ENCODE measurements around the gene TBRG4. TPM values are rescaled to one million over a fixed set of nuclear protein-coding genes. Genes with fewer than 3 reads are reported as not detected.

The TBRG4 gene
- total and polyA plus RNA-seq, 2 donors from 2014 or later, result 45.7 to 67.8 TPM

DNA sequence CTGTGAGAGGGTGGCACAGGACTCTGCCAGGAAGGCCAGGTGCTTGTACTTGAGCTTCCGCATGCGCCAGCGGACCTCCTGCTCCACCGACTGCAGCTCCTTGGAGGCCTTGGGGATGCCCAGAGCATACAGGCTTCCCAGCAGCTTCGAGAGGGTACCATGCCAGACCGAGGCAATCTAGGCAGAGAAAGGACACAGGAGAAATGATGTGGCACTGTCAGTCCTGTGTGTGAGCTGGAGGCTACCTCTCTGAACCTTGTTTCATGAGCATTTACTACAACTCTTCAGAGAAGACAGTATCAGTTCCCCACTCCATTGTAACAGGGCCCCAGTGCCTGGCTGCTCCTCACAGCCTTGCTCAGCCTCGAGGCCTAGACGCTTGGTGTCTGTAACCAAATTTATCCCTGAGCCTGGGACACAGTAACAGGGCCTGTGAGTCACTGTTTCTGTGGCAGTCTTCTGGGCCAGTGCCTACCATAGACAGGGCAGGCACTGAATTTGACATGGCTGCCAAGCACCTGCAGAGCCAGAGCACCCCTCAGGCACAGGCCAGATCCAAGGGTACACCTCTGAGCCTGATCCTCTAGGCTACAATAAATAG lies 5.8 kb downstream of the TBRG4 start:
- Histone ChIP-seq H3K36me3 (ENCODE audit: control insufficient read depth in 2 of 3, insufficient read depth in 3 of 3, low read length in 3 of 3) (peaks cover 13 to 80% (median 76%) of the 10 kb centered on the region in 3 donors), H3K9me3 (ENCODE audit: control insufficient read depth in 2 of 3, insufficient read depth in 1 of 3, low read length in 3 of 3) (no peaks in the 10 kb centered on the region), H3K9ac (ENCODE audit: low read length in 3 of 3) (no peak overlapping the region), H3K27ac (ENCODE audit: low read depth in 2 of 2, low read length in 2 of 2) (no peak overlapping the region), H3K27me3 (ENCODE audit: control insufficient read depth, insufficient read depth, low read length) (no peaks in the 10 kb centered on the region), H3K4me3 (ENCODE audit: low read length in 3 of 3) (no peak overlapping the region), H3K4me1 (ENCODE audit: control insufficient read depth in 2 of 3, insufficient read depth in 2 of 3, low read depth in 1 of 3, low read length in 3 of 3) (peaks cover 0 to 15% (median 3%) of the 10 kb centered on the region in 3 donors)
- TF ChIP-seq, protein P1, sequence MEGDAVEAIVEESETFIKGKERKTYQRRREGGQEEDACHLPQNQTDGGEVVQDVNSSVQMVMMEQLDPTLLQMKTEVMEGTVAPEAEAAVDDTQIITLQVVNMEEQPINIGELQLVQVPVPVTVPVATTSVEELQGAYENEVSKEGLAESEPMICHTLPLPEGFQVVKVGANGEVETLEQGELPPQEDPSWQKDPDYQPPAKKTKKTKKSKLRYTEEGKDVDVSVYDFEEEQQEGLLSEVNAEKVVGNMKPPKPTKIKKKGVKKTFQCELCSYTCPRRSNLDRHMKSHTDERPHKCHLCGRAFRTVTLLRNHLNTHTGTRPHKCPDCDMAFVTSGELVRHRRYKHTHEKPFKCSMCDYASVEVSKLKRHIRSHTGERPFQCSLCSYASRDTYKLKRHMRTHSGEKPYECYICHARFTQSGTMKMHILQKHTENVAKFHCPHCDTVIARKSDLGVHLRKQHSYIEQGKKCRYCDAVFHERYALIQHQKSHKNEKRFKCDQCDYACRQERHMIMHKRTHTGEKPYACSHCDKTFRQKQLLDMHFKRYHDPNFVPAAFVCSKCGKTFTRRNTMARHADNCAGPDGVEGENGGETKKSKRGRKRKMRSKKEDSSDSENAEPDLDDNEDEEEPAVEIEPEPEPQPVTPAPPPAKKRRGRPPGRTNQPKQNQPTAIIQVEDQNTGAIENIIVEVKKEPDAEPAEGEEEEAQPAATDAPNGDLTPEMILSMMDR (IDR thresholded peaks at IDR 0.05; ENCODE audit: borderline replicate concordance, extremely low read depth, insufficient read depth), result no peak
- FAIRE-seq (no peak), DNase-seq (peak in 1 of 5 donors; percentile 18)
- intact Hi-C loops (cut with DNase I), result no loop called here

DNA sequence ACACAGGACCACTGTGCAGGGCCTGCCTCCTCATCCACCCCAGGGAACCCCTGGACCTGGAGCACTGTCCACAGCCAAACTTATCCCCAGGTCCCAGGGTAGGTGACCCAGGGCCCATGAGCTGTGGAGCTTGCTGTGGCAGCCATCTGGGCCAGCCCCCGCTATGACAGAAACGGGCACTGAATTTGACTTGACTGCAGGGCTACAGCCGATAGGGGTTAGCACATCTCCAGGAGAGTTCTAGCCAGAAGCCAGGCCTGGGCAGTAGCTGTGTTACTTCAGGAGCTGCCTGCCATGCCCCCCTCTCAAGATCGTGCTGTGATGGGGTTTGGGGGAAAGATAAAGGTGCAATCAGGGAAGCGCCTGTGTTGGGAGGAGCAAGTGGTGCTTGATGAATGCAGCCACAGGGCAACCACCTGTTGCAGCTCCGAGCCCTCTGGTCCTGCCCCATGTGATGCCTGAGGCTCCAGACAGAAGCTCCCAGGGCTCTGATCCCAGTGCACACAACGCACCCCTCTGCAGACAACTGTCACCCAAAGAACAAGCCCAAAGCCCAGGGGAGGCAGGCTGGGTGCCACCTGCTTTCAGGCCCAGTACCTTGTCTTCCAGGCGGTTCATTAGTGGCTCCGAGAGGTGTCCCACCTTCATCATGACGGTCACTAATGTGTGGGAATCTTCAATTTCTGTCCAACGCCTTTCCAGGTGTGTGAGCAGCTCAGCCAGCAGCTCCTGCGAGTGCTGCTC lies 6.5 kb downstream of the TBRG4 start:
- Histone ChIP-seq H3K27ac (ENCODE audit: low read depth in 2 of 2, low read length in 2 of 2) (no peak overlapping the region), H3K27me3 (ENCODE audit: control insufficient read depth, insufficient read depth, low read length) (no peaks in the 10 kb centered on the region), H3K9ac (ENCODE audit: low read length in 3 of 3) (no peak overlapping the region), H3K36me3 (ENCODE audit: control insufficient read depth in 2 of 3, insufficient read depth in 3 of 3, low read length in 3 of 3) (peaks cover 15 to 86% (median 82%) of the 10 kb centered on the region in 3 donors), H3K4me3 (ENCODE audit: low read length in 3 of 3) (no peak overlapping the region), H3K9me3 (ENCODE audit: control insufficient read depth in 2 of 3, insufficient read depth in 1 of 3, low read length in 3 of 3) (no peaks in the 10 kb centered on the region), H3K4me1 (ENCODE audit: control insufficient read depth in 2 of 3, insufficient read depth in 2 of 3, low read depth in 1 of 3, low read length in 3 of 3) (peaks cover 0 to 14% (median 3%) of the 10 kb centered on the region in 3 donors)
- TF ChIP-seq, protein P1 (IDR thresholded peaks at IDR 0.05; ENCODE audit: borderline replicate concordance, extremely low read depth, insufficient read depth), result no peak
- no peak for FAIRE-seq
- DNase-seq, result peak in 1 of 5 donors; percentile 18
- intact Hi-C loops (cut with DNase I), result no loop called here

DNA sequence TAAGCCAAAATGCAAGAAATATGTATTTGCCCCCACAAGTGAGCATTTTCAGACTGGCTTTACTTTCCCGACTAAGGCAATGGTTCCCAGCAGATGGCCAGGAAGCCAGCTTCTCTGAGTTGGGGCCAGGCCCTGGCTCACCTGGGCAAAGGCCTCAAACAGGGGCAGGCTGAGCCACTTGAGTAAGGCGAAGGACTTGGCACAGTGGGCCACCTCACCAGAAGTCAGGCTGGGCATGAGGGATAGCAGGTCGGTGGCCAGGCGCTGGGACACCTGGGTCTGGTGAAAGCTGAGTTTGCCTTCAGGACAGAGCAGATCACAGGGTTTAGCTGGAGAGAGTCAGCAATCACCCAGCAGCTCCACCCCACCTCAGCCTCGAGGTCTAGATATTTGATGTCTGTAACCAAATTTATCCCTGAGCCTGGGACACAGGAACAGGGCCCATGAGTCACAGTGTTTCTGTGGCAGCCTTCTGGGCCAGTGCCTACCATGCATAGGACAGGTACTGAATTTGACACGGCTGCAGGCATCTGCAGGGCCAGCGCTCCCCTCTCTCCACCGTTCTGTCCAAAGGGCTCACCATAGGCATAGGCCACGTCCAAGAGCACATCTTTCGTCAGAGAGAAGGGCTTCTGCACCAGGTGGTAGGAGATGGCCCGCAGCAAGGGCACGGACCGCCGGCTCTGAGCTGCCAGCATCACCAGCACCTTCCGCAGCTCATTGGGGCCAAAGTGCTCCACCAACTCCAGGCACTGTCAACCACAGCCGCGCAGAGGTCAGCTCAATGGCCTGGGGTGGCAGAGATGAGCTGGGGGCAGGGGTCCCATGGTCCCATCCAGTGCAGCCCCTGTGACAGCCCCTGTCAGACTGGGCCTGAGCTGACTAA lies 7.3 kb downstream of the TBRG4 start:
- Histone ChIP-seq H3K4me1 (ENCODE audit: control insufficient read depth in 2 of 3, insufficient read depth in 2 of 3, low read depth in 1 of 3, low read length in 3 of 3) (peaks cover 0 to 14% (median 3%) of the 10 kb centered on the region in 3 donors), H3K27ac (ENCODE audit: low read depth in 2 of 2, low read length in 2 of 2) (no peak overlapping the region), H3K27me3 (ENCODE audit: control insufficient read depth, insufficient read depth, low read length) (no peaks in the 10 kb centered on the region), H3K9me3 (ENCODE audit: control insufficient read depth in 2 of 3, insufficient read depth in 1 of 3, low read length in 3 of 3) (no peaks in the 10 kb centered on the region), H3K4me3 (ENCODE audit: low read length in 3 of 3) (no peak overlapping the region), H3K36me3 (ENCODE audit: control insufficient read depth in 2 of 3, insufficient read depth in 3 of 3, low read length in 3 of 3) (peaks cover 15 to 94% (median 89%) of the 10 kb centered on the region in 3 donors), H3K9ac (ENCODE audit: low read length in 3 of 3) (no peak overlapping the region)
- DNase-seq, result peak in 1 of 5 donors; percentile 28
- TF ChIP-seq, protein P1 (IDR thresholded peaks at IDR 0.05; ENCODE audit: borderline replicate concordance, extremely low read depth, insufficient read depth), result no peak
- intact Hi-C loops (cut with DNase I), result no loop called here
- FAIRE-seq, result no peak
